Skeletal muscle tissue (tissue), 4 donors: ENCODE results near the gene ASPDH. TPM values are rescaled to one million over a fixed set of nuclear protein-coding genes. Genes with fewer than 3 reads are reported as not detected.

Experiments
- H3K27ac ChIP-seq: one replicate; pipeline ENCODE4 v1.7.0; 2013; ENCODE audit warnings: mild to moderate bottlenecking, low read depth, low read length, inconsistent platforms
- H3K27me3 ChIP-seq, 3 donors: one replicate each; pipeline ENCODE4 v1.7.0; 2013; ENCODE audit warnings: low read length in 3 of 3; ENCODE audit not compliant: control insufficient read depth in 3 of 3, insufficient read depth in 3 of 3
- H3K36me3 ChIP-seq, 3 donors: one replicate each; pipeline ENCODE4 v1.7.0; 2013; ENCODE audit warnings: low read length in 3 of 3; ENCODE audit not compliant: control insufficient read depth in 3 of 3, insufficient read depth in 3 of 3
- H3K4me1 ChIP-seq, 3 donors: one replicate each; pipeline ENCODE4 v1.7.0; 2013; ENCODE audit warnings: low read length in 3 of 3, mild to moderate bottlenecking in 3 of 3; ENCODE audit not compliant: control insufficient read depth in 3 of 3, insufficient read depth in 3 of 3
- H3K4me3 ChIP-seq, 3 donors: one replicate each; pipeline ENCODE4 v1.7.0; 2013; ENCODE audit warnings: low read length in 3 of 3
- H3K9ac ChIP-seq, 3 donors: one replicate each; pipeline ENCODE4 v1.7.0; 2013; ENCODE audit warnings: low read length in 3 of 3, mild to moderate bottlenecking in 3 of 3, moderate library complexity in 2 of 3, low read depth in 1 of 3
- H3K9me3 ChIP-seq, 3 donors: one replicate each; pipeline ENCODE4 v1.7.0; 2013; ENCODE audit warnings: low read length in 3 of 3; ENCODE audit not compliant: control insufficient read depth in 3 of 3
- total RNA-seq: library from RNA; depleted of rRNA; stranded (reverse); fragments of >200 nt; gene quantifications from one replicate; pipeline ENCODE4 v1.2.3, GENCODE V29; 2014
- donor health status: Osteomylitis.

Gene ASPDH
- total RNA-seq, 1 donor from 2014 or later, result not detected

DNA sequence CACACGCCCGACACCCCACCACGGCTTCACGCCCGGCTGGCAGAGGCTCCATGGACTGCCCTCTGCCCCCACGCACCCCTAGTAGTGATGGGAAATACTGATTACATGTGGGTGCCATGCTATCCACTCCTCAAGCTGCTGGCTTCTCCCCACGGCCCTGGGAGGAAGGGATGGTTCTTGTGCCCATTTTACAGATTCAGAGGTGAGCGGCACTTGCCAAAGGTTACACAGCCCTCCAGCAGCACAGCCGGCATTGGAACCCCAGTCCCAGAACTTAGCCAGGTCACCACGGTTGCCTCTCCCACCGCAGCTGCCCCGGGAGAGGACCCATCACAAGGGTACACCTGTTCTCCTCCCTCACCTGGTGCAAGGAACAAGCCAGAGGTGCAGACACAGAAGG is 41.3 kb upstream of the ASPDH start:
- no peaks in the 10 kb centered on the region for H3K36me3 ChIP-seq
- peaks cover 60 to 74% (median 64%) of the 10 kb centered on the region in 3 donors for H3K27me3 ChIP-seq

GRCh38 chr19:50554212-50554611 is 40.5 kb upstream of the ASPDH start:
- no peak overlapping the region for H3K4me3 ChIP-seq
- no peak overlapping the region for H3K9ac ChIP-seq
- H3K9me3 ChIP-seq, result no peaks in the 10 kb centered on the region
- no peaks in the 10 kb centered on the region for H3K36me3 ChIP-seq
- peaks cover 67 to 82% (median 71%) of the 10 kb centered on the region in 3 donors for H3K27me3 ChIP-seq
- peaks cover 0 to 5% (median 5%) of the 10 kb centered on the region in 3 donors for H3K4me1 ChIP-seq
- H3K27ac ChIP-seq, result no peak overlapping the region

More for the DNA sequence above, 41.3 kb upstream of the ASPDH start:
- H3K4me3 ChIP-seq, result no peak overlapping the region
- no peak overlapping the region for H3K27ac ChIP-seq
- H3K9me3 ChIP-seq, result no peaks in the 10 kb centered on the region
- peaks cover 0 to 5% (median 5%) of the 10 kb centered on the region in 3 donors for H3K4me1 ChIP-seq
- H3K9ac ChIP-seq, result no peak overlapping the region

DNA sequence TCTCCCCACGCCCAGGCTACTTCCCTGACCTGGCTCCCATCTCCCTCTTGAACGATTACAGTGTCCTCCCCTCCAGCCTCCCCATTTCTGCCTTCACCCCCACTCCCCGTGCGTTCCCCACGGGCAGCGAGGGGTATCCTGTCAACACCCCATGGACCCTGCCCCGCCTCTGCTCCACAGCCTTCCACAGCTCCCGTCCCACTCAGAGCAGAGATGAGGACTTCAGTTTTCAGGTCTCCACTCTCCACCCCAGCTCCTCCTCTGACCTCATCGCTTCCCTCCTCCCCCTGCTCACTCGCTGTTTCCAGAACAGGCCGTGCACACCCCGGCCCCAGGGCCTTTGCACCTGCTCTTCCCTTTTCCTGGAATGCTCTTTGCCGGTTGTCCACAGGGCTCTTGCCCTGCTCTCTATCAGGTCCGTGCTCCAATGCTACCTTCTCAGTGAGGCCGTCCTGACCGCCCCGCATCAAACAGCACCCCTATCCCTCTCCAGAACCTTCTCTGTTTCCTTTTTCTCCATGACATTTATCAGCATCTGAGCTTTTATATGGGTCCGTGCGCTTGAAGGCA is 39.5 kb upstream of the ASPDH start:
- Histone ChIP-seq H3K36me3 (no peaks in the 10 kb centered on the region), H3K27me3 (peaks cover 68 to 83% (median 69%) of the 10 kb centered on the region in 3 donors), H3K4me1 (peaks cover 0 to 5% (median 5%) of the 10 kb centered on the region in 3 donors), H3K9ac (no peak overlapping the region), H3K4me3 (no peak overlapping the region), H3K27ac (no peak overlapping the region), H3K9me3 (no peaks in the 10 kb centered on the region)

DNA sequence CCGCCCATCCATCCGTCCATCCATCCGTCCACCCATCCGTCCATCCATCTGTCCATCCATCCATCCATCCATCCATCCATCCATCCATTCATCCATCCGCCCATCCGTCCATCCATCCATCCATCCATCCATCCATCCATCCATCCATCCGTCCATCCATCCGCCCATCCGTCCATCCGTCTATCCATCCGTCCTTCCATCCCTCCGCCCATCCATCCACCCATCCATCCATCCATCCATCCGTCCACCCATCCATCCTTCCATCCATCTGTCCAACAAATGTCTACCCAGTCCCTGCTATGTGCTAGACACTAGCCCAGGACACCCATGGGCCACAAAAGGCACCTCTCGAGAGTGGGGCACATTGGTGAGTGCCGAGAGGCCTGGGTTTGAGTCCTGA is 38.8 kb upstream of the ASPDH start:
- peaks cover 0 to 5% (median 5%) of the 10 kb centered on the region in 3 donors for H3K4me1 ChIP-seq
- no peaks in the 10 kb centered on the region for H3K9me3 ChIP-seq
- H3K4me3 ChIP-seq, result no peak overlapping the region
- no peak overlapping the region for H3K9ac ChIP-seq
- peaks cover 64 to 83% (median 69%) of the 10 kb centered on the region in 3 donors for H3K27me3 ChIP-seq
- no peak overlapping the region for H3K27ac ChIP-seq
- H3K36me3 ChIP-seq, result no peaks in the 10 kb centered on the region

GRCh38 chr19:50551715-50552187 is 38.0 kb upstream of the ASPDH start:
- Histone ChIP-seq H3K9me3 (no peaks in the 10 kb centered on the region), H3K4me3 (no peak overlapping the region), H3K27ac (no peak overlapping the region), H3K9ac (no peak overlapping the region), H3K27me3 (peaks cover 57 to 84% (median 67%) of the 10 kb centered on the region in 3 donors), H3K36me3 (no peaks in the 10 kb centered on the region), H3K4me1 (peaks cover 0 to 9% (median 5%) of the 10 kb centered on the region in 3 donors)

GRCh38 chr19:50551034-50551714 is 37.5 kb upstream of the ASPDH start:
- H3K27me3 ChIP-seq, result peaks cover 53 to 82% (median 63%) of the 10 kb centered on the region in 3 donors
- H3K9me3 ChIP-seq, result no peaks in the 10 kb centered on the region
- H3K36me3 ChIP-seq, result no peaks in the 10 kb centered on the region
- H3K9ac ChIP-seq, result no peak overlapping the region
- H3K4me3 ChIP-seq, result no peak overlapping the region
- peaks cover 0 to 5% (median under 1%) of the 10 kb centered on the region in 3 donors for H3K4me1 ChIP-seq
- H3K27ac ChIP-seq, result no peak overlapping the region

DNA sequence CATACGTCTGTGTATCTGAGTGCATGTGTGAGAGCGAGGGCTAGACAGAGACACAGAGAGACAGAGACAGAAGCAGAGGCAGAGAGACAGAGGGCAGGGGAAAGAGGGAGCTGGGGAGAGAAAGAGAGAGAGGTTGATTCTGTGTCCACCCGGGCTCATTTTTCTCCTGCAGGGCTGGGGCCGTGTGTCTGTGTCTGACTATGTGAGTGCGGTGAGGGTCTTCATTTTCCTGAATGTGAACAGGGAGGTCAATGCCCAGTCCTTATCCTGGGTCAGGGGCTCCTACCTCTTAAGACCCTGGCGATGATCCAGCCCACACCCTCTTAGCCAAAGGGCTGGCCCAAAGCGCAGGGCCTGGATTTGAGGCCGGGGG is 36.9 kb upstream of the ASPDH start:
- H3K4me3 ChIP-seq, result no peak overlapping the region
- peaks cover 51 to 77% (median 57%) of the 10 kb centered on the region in 3 donors for H3K27me3 ChIP-seq

GRCh38 chr19:50549927-50550593 is 36.3 kb upstream of the ASPDH start:
- no peak overlapping the region for H3K9ac ChIP-seq
- peaks cover 46 to 72% (median 51%) of the 10 kb centered on the region in 3 donors for H3K27me3 ChIP-seq
- no peaks in the 10 kb centered on the region for H3K36me3 ChIP-seq
- no peaks in the 10 kb centered on the region for H3K9me3 ChIP-seq
- no peak overlapping the region for H3K27ac ChIP-seq
- H3K4me1 ChIP-seq, result peaks cover 0 to 4% (median 0%) of the 10 kb centered on the region in 3 donors
- H3K4me3 ChIP-seq, result no peak overlapping the region

More for the DNA sequence above, 36.9 kb upstream of the ASPDH start:
- Histone ChIP-seq H3K27ac (no peak overlapping the region), H3K4me1 (peaks cover 0 to 4% (median 0%) of the 10 kb centered on the region in 3 donors), H3K36me3 (no peaks in the 10 kb centered on the region), H3K9me3 (no peaks in the 10 kb centered on the region), H3K9ac (no peak overlapping the region)

DNA sequence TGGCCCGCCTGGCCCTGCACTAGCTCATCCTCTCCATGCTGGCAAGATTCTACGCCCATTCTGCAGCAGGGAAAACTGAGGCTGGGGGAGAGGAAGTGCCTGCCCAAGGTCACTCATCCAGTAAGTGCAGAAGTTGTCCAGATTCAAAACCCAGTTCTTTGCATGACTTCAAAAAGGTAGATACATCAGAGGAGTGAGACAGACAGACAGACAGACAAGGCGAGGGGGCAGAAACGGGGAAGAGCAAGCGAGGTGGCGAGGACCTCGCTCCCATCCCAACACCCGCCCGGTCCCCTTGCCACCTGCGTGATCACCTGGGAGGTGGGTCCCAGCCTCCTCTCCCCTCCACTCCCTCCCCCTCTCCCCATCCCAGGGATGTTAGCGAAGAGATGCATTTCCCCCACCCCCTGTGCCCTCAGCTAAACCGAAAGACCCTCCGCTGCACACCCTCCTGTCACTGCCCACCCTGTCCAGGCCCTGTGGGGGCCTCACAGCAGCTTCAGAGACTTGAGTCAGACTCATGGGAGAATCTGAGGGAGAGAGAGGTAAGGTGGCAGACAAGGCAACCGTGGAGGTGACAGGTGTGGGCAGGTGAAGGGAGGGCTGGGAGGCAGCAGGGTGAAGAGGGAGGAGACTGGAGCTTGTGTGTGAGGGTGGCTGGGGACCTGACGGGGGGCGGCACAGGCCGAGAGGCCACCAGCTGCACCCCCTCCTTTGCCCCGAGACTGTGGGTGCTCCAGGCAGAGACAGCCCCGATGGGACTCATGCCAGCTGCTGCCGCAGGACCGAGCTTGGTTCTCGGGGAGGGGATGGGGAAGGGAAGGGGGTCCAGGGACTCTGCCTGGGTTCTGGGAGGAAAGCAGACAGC is 35.6 kb upstream of the ASPDH start:
- H3K9ac ChIP-seq, result no peak overlapping the region
- H3K9me3 ChIP-seq, result no peaks in the 10 kb centered on the region
- H3K27me3 ChIP-seq, result peaks cover 39 to 64% (median 47%) of the 10 kb centered on the region in 3 donors
- H3K4me3 ChIP-seq, result no peak overlapping the region
- H3K4me1 ChIP-seq, result peaks cover 0 to 4% (median 0%) of the 10 kb centered on the region in 3 donors
- H3K27ac ChIP-seq, result no peak overlapping the region
- H3K36me3 ChIP-seq, result no peaks in the 10 kb centered on the region
